ENCODE measurements around the gene MAGEB5.
"Not testable (repeated sequence)": the region's sequence is repeated elsewhere in the genome, so short reads cannot be mapped to it uniquely, and the experiment has no call there.

The MAGEB5 gene

GRCh38 chrX:26215869-26216268 lies at the start of gene MAGEB5:
Gene MAGEB5 (plus strand): TSS chrX:26216169. CDS start chrX:26217302, 1,133 bp downstream.
- DNase-seq: no peak

- DNase-seq: no peak
These were observed 23.8 kb upstream of the MAGEB5 start, which contains the start of gene MAGEB6 for GRCh38 chrX:26192204-26192603. Gene MAGEB6 (plus strand): TSS chrX:26192440. CDS start chrX:26193847, 1,407 bp downstream.

- DNase-seq: no peak
These were observed 12.4 kb upstream of the MAGEB5 start for GRCh38 chrX:26203561-26203960.

GRCh38 chrX:26204717-26205116 lies 11.3 kb upstream of the MAGEB5 start:
- DNase-seq: not testable (repeated sequence)

GRCh38 chrX:26208012-26208411 lies 8.0 kb upstream of the MAGEB5 start:
- DNase-seq: no peak

- no peak for DNase-seq
These were observed 3.4 kb downstream of the MAGEB5 start for GRCh38 chrX:26219351-26219750.

GRCh38 chrX:26234177-26234576 lies 18.2 kb downstream of the MAGEB5 start:
- DNase-seq: no peak

- DNase-seq: no peak
These were observed 37.6 kb downstream of the MAGEB5 start for GRCh38 chrX:26253526-26253925.

- no peak for DNase-seq
These were observed 38.5 kb downstream of the MAGEB5 start for GRCh38 chrX:26254436-26254835.

- peak; percentile 0 for DNase-seq
These were observed 46.2 kb downstream of the MAGEB5 start for GRCh38 chrX:26262121-26262523.

Data from fibroblast of skin of right quadriceps (primary cell).